Fibroblast of skin of abdomen (primary cell): ENCODE results near the gene IL24.
"Not testable (repeated sequence)": the region's sequence is repeated elsewhere in the genome, so short reads cannot be mapped to it uniquely, and the experiment has no call there.

Source experiments
- DNase-seq: peaks from one replicate; pipeline ENCODE4 v3.0.0-alpha.2; 2013

The IL24 gene

GRCh38 chr1:206905295-206906164, 8.3 kb downstream of the IL24 start:
- peak; percentile 97 for DNase-seq

DNA sequence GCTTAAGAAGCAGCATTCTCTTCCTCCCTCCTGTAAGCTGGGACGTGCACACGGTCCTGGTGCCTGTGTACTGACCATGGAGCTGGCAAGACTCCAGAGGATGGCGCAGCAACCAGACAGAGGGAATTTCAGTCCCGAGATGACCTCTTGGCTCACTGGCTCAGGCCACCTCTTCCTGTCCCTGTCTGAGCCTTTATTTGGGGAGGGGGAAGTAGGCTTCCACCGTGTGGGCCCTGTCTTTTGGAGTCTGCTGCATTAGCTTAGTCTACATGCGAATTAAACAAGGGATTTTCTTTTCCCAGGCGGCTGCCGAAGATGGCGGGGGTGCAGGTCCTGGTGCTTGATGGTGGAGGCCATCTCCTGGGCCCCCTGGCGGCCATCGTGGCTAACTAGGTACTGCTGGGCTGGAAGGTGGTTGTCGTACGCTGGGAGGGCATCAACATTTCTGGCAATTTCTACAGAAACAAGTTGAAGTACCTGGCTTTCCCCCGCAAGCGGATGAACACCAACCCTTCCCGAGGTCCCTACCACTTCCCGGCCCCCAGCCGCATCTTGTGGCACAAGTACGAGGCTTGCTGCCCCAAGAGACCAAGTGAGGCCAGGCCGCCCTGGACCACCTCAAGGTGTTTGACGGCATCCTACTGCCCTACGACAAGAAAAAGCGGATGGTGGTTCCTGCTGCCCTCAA, 10.2 kb downstream of the IL24 start:
- no peak for DNase-seq

DNA sequence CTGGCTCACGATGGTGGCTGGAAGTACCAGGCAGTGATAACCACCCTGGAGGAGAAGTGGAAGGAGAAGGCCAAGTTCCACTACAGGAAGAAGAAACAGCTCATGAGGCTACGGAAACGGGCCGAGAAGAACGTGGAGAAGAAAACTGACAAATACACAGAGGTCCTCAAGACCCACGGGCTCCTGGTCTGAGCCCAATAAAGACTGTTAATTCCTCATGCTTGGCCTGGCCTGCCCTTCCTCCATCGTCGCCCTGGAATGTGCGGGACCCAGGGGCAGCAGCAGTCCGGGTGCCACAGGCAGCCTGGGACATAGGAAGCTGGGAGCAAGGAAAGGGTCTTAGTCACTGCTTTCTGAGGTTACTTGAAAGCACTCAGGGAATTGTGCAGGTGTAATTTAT, 10.8 kb downstream of the IL24 start:
- no peak for DNase-seq

DNA sequence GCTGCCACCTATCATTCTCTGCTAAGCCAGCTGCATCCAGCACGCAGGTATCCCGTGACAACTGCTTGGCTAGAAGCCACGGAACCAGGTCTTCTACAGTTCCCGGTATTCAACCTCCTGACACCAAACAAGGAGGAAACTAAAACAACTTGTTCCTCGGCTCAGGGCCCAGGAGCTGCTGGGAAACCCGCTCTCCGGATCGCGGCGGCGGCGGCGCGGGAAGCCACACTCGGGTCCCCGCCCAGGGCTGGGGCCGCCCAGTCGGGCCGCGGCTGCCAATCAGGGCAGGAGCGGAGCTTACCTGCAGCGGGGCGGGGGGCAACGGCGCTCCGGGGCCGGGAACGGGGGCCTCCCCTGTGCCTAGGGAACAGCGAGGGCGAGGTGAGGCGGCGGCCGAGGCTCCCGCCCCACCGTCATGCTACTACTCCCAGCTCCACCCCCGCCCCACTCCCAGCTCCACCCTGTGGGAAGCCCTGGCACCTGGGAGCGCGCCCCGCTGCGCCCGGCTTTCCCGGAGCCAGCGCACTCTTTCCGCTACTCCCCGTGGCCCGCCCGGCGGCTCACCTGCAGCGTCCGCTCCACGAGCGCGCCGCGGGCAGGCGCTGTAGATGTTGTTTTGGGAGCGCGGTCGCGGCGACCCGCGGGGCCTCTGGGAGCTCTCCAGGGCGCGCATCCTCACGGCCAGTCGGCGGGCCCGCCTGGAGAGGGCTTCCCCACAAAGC, 12.1 kb downstream of the IL24 start:
- no peak for DNase-seq

GRCh38 chr1:206909883-206910318, 12.7 kb downstream of the IL24 start:
- no peak for DNase-seq

DNA sequence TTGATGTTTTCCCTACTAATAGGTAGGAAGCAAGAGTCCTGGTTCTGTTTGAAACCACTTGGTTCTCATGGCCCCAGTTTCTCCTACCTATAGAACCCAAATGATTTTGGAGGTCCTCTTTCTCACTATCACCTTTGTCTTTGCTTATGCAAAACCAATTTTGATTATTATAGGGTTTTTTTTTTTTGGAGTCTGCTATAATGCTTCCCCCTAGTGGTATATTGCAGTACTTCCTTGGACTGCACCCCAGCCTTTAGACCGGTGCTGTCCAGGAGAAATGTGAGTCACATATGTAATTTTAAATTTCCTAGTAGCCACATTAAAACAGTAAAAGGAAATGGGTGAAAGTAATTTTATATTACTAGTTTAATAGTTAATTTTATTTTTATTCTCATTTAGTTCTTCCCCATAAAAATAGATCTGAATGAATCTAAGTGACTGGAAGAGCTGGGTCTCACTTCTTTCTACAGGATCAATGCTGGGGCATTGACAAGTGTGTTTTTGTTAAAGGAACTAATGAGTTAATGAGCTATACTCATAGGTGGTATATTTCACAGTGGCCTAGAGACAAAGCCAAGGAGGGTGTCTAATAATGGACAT, 13.9 kb downstream of the IL24 start:
- peak; percentile 65 for DNase-seq

- peak; percentile 76 for DNase-seq
Observed at GRCh38 chr1:206912445-206913095, 15.3 kb downstream of the IL24 start.

DNA sequence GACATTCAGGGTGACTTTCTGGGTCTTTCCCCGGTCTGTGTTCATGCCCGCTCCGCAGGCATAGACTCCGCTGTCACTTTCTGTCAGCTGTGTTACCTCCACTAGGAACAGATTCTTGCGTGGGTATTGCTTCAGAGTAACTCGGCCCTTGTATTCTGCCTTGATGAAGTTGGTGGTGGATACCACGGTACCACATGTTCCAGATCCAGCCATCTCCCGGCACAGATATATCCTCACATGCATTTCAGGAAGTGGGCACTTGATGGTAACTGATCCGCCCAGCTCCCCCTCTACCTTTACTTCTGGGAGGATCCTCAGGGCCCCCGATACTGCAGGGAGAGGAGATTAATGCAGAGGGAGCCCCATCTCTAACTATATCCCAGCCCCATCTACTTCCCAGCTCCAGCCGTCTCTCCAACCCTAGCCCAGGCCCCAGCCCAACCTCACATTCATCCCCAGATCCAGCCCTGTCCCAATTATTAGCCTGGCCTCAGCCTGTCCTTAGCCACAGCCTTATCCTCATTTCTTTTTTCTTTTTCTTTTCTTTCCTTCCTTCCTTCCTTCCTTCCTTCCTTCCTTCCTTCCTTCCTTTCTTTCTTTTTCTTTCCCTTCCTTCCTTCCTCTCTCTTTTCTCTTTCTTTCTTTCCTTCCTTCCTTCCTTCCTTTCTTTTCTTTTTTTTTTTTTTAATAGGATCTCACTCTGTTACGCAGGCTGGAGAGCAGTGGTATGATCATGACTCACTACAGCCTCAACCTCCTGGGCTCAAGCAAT, 16.7 kb downstream of the IL24 start:
- DNase-seq, result no peak

- no peak for DNase-seq
Observed at GRCh38 chr1:206915030-206915735, 17.9 kb downstream of the IL24 start.

- no peak for DNase-seq
Observed at GRCh38 chr1:206916000-206916709, 18.9 kb downstream of the IL24 start.

GRCh38 chr1:206918076-206918475, 20.8 kb downstream of the IL24 start:
- no peak for DNase-seq

GRCh38 chr1:206921772-206922265, 24.6 kb downstream of the IL24 start, which contains the start of gene FCMR:
Gene FCMR (minus strand): TSS chr1:206921941. CDS start chr1:206921854, 87 bp downstream.
- no peak for DNase-seq

- DNase-seq, result no peak
Observed at GRCh38 chr1:206922524-206922923, 25.3 kb downstream of the IL24 start.

DNA sequence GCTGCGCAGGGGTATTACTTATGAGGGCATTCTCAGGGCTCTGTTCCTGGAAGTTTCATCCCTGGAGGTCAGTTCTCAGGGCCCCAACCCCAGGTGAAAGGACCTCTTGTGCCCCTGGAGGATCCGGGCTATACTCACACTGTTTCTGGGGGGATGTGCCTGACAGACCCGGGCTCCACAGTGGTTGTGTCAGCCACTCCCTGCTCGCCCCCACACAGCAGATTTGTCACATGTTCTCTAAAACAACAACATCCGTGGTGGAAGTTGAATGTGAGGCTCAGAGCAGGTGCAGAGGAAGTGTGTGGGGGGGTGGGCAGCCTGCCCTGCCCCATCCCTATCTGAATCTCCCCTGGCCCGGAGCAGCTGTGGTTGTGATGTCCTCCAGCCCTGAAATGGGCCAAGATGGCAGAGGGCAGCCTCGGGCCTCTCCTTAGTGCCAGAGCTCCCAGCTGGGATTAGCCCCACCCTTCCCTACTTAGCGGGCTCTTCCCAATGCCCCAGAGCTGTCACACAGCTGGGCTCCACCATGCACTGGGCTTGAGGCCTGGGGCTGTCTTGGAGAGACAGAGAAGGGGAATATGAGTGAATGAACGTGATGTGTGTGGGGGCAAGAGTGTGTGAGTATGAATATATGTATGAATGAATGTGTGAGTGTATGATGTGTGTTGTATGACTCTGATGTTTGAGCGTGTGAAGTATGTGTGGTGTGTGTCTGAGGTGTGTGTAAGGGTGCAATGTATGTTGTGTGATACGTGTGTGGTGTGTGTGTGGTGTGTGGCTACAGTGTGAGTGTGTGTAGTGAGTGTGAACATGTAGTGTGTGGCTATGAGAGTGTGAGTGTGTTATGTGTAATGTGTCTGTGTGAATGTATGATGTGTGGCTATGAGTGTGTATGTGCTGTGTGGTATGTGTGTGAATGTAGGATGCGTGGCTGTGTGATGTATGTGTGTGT, 26.0 kb downstream of the IL24 start:
- DNase-seq, result no peak

DNA sequence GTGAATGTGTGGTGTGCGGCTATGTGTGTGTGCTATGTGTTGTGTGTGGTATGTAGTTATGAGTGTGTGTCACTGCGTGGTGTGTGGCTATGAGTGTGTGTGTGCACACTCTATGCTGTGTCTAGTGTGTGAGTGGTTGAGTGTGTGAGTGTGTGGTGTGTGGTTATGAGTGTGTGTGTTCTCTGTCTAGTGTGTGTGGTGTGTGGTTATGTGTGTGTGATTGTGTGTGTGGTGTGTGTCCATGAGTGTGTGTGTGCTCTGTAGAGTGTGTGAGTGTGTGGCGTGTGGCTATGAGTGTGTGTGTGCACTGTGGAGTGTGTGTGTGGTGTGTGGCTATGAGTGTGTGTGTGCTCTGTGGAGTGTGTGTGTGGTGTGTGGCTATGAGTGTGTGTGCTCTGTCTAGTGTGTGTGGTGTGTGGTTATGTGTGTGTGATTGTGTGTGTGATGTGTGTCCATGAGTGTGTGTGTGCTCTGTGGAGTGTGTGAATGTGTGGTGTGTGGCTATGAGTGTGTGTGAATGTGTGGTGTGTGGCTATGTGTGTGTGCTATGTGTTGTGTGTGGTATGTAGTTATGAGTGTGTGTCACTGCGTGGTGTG, 26.8 kb downstream of the IL24 start:
- not testable (repeated sequence) for DNase-seq

DNA sequence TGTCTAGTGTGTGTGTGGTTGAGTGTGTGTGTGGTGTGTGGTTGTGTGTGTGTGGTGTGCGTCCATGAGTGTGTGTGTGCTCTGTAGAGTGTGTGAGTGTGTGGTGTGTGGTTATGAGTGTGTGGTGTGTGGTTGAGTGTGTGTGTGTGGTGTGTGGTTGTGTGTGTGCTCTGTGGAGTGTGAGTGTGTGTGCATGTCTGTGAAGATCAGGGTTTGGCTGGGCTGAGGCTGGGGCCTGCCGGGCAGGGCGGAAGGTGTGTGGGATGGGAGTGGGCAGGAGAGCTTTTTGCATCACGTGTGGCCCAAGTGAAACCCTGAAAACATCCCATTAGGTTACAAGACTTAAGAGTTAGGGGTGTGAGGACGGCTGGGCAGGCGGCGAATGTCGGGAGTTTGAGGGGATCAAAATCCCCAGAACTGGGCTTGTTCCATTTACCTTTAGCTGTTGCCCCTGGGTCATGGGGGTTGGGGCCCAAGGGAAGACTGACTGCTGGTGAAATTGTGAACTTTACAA, 27.4 kb downstream of the IL24 start:
- DNase-seq, result no peak

DNA sequence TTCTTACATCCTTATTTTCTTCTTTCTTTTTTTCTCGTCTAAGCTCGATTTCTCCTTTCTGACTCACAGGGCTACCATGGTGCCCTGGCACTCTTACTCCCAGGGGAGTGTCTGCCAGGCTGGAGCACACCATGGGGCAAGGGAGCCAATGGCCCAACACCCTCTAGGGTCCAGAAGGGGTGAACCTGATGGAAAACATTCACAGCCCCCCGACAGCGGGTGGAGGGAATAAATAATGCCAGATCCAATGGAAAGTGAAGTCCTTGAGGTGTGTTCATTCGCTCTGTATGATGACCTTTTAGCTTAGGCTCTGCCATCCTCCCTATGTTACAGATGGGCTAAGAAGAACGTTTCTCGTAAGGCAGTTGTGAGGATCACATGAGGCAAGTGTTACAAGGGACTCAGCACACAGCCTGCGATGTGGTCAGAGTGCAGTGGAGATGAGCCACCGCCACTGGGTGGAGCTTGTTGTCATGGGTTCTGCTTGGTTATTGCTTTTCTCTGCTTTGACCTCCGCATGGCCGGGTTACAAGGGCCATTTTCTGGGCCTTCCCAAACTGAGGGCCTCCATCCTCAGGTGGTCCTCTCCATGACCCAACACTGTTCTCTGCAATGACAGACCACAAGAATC, 28.0 kb downstream of the IL24 start:
- DNase-seq, result no peak
